Panc1 (cell line): ENCODE data around the gene PXT1. TPM values are rescaled to one million over a fixed set of nuclear protein-coding genes. Genes with fewer than 3 reads are reported as not detected.

Source experiments
- ATAC-seq: fragments of 200-7000 bp; cut with Tn5 transposase; 2 replicates; pipeline ENCODE4 v1.9.1; 2020; ENCODE audit warnings: mild to moderate bottlenecking, moderate library complexity
- BruUV-seq: library from RNA; stranded (reverse); fragments of 400-500 nt; replicated peaks from 2 replicates; lab custom pipeline; 2021; lab: Mats Ljungman, UMichigan
- CTCF ChIA-PET: fragments of 300-600 bp; sonication (Branson Sonifier 250); formaldehyde crosslinking; loops from one replicate; lab custom pipeline; 2022; ENCODE audit warnings: antibody characterized with exemption; lab: Charles Lee
- POLR2A ChIA-PET: fragments of 300-600 bp; sonication (Branson Sonifier 250); formaldehyde crosslinking; loops from one replicate; lab custom pipeline; 2022; ENCODE audit warnings: antibody characterized with exemption; lab: Charles Lee
- DNase-seq: peaks from one replicate; pipeline ENCODE4 v3.0.0-alpha.2; 2010; ENCODE audit warnings: low read depth, low spot score
- H3K27ac ChIP-seq: 2 replicates; pipeline ENCODE4 v1.5.1; 2011; ENCODE audit warnings: mild to moderate bottlenecking, low read length, inconsistent platforms
- H3K27me3 ChIP-seq: fragments of 200-500 bp; sonication (Bioruptor generic); 2 replicates; pipeline ENCODE4 v1.6.0; 2014; ENCODE audit warnings: low read length, inconsistent platforms; ENCODE audit not compliant: control insufficient read depth, insufficient read depth
- H3K36me3 ChIP-seq: fragments of 200-500 bp; sonication (Bioruptor generic); 2 replicates; pipeline ENCODE4 v1.5.1; 2014; ENCODE audit warnings: inconsistent platforms, mild to moderate bottlenecking, low read length, moderate library complexity; ENCODE audit not compliant: control insufficient read depth, insufficient read depth
- H3K4me1 ChIP-seq: 2 replicates; pipeline ENCODE4 v1.5.1; 2011; ENCODE audit warnings: inconsistent platforms, mild to moderate bottlenecking, low read length, moderate library complexity; ENCODE audit not compliant: control insufficient read depth, insufficient read depth
- H3K4me3 ChIP-seq, 2 experiments: 2 replicates each; pipeline ENCODE4 v1.5.1; 2011 to 2012; ENCODE audit warnings: low read depth in 2 of 2, low read length in 2 of 2, mild to moderate bottlenecking in 2 of 2, inconsistent platforms in 1 of 2, moderate library complexity in 1 of 2
- H3K9me3 ChIP-seq: fragments of 200-500 bp; sonication (Bioruptor generic); 2 replicates; pipeline ENCODE4 v1.5.1; 2014; ENCODE audit warnings: low read depth, mild to moderate bottlenecking, inconsistent platforms, low read length, moderate library complexity; ENCODE audit not compliant: control insufficient read depth, insufficient read depth
- POLR2AphosphoS5 ChIP-seq: IDR thresholded peaks from 2 replicates; pipeline ENCODE4 v1.6.1; 2012; ENCODE audit warnings: mild to moderate bottlenecking, low read depth, low read length, moderate library complexity
- SIN3A ChIP-seq: IDR thresholded peaks from 2 replicates; pipeline ENCODE4 v1.6.1; 2012; ENCODE audit warnings: low read depth, mild to moderate bottlenecking, low read length, moderate library complexity, borderline replicate concordance; ENCODE audit not compliant: insufficient read depth
- TCF7L2 ChIP-seq: IDR thresholded peaks from 2 replicates; pipeline ENCODE4 v1.6.1; 2011; ENCODE audit warnings: mild to moderate bottlenecking, low read depth, low read length, inconsistent platforms
- in situ Hi-C: cut with HindIII; loops from 2 replicates; pipeline ENCODE4 v1.10.0; 2016; ENCODE audit warnings: low sequenced_read_pairs, low pct_unique_long_range_greater_than_20kb
- intact Hi-C: fragments of 100-400 bp; cut with micrococcal nuclease; formaldehyde crosslinking; loops from one replicate; pipeline ENCODE4 v1.10.0; 2022; ENCODE audit not compliant: unreplicated experiment
- total RNA-seq: library from RNA; stranded (reverse); gene quantifications from one replicate; pipeline ENCODE4 v1.2.1, GENCODE V29; 2021; ENCODE audit not compliant: unreplicated experiment
- TF ChIP-seq, protein P1 (sequence below): fragments of 450-650 bp; IDR thresholded peaks from 2 replicates; pipeline ENCODE4 v1.5.1; 2017; ENCODE audit warnings: mild to moderate bottlenecking
- TF ChIP-seq, protein P2 (sequence below), 2 experiments: IDR thresholded peaks; 2 replicates each; pipeline ENCODE4 v1.6.1; 2011 to 2012; ENCODE audit warnings: low read depth in 2 of 2, control low read depth in 1 of 2, low read length in 1 of 2, mild to moderate bottlenecking in 1 of 2, moderate library complexity in 1 of 2; ENCODE audit not compliant: insufficient read depth in 1 of 2

PXT1 gene
- total RNA-seq, 1 experiment from 2014 or later = not detected

DNA sequence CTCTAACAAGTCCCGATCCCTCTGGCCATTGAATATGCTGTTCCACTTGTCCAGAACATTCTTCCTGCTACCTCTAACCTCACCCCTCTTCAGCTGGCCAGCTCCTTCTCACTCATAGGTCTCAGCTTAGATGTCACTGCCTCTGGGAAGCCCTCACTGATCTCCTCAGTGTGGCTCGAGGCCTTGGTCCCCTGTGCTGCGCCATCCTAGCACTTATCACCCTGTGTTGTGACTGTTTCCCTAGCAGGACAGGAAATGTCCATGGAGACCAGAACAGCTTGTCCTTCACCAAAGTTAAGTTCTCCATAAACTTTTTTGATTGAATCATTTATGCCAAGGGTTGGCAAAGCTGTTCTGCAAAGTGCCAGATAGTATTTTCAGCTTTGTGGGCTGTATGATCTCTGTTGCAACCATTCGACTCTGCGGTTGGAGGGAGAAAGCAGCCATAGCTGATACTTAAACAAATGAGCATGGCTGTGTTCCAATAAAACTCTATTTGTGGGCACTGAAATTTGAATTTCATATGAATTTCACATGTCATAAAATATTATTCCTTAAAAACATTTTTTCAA lies 99.5 kb downstream of the PXT1 start:
- Histone ChIP-seq H3K36me3 (no peaks in the 10 kb centered on the region), H3K9me3 (no peaks in the 10 kb centered on the region), H3K27ac (no peak overlapping the region), H3K4me1 (peaks cover 9% of the 10 kb centered on the region; the same call in 1 of the 2 replicates), H3K27me3 (no peaks in the 10 kb centered on the region), H3K4me3 (no peak overlapping the region)
- intact Hi-C loops (no loop called here), in situ Hi-C loops (no loop called here)
- POLR2A ChIA-PET = no interaction called here
- BruUV-seq = no TSS peak
- ATAC-seq (no peak), DNase-seq (no peak)
- TF ChIP-seq, protein P1, sequence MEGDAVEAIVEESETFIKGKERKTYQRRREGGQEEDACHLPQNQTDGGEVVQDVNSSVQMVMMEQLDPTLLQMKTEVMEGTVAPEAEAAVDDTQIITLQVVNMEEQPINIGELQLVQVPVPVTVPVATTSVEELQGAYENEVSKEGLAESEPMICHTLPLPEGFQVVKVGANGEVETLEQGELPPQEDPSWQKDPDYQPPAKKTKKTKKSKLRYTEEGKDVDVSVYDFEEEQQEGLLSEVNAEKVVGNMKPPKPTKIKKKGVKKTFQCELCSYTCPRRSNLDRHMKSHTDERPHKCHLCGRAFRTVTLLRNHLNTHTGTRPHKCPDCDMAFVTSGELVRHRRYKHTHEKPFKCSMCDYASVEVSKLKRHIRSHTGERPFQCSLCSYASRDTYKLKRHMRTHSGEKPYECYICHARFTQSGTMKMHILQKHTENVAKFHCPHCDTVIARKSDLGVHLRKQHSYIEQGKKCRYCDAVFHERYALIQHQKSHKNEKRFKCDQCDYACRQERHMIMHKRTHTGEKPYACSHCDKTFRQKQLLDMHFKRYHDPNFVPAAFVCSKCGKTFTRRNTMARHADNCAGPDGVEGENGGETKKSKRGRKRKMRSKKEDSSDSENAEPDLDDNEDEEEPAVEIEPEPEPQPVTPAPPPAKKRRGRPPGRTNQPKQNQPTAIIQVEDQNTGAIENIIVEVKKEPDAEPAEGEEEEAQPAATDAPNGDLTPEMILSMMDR = no peak
- TF ChIP-seq POLR2AphosphoS5 (no peak), TCF7L2 (no peak), SIN3A (no peak)
- TF ChIP-seq, protein P2, sequence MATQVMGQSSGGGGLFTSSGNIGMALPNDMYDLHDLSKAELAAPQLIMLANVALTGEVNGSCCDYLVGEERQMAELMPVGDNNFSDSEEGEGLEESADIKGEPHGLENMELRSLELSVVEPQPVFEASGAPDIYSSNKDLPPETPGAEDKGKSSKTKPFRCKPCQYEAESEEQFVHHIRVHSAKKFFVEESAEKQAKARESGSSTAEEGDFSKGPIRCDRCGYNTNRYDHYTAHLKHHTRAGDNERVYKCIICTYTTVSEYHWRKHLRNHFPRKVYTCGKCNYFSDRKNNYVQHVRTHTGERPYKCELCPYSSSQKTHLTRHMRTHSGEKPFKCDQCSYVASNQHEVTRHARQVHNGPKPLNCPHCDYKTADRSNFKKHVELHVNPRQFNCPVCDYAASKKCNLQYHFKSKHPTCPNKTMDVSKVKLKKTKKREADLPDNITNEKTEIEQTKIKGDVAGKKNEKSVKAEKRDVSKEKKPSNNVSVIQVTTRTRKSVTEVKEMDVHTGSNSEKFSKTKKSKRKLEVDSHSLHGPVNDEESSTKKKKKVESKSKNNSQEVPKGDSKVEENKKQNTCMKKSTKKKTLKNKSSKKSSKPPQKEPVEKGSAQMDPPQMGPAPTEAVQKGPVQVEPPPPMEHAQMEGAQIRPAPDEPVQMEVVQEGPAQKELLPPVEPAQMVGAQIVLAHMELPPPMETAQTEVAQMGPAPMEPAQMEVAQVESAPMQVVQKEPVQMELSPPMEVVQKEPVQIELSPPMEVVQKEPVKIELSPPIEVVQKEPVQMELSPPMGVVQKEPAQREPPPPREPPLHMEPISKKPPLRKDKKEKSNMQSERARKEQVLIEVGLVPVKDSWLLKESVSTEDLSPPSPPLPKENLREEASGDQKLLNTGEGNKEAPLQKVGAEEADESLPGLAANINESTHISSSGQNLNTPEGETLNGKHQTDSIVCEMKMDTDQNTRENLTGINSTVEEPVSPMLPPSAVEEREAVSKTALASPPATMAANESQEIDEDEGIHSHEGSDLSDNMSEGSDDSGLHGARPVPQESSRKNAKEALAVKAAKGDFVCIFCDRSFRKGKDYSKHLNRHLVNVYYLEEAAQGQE (IDR thresholded peaks at IDR 0.05; ENCODE audit: insufficient read depth in 1 of 2, low read depth in 2 of 2, low read length in 1 of 2) = no peak
- CTCF ChIA-PET = no interaction called here

DNA sequence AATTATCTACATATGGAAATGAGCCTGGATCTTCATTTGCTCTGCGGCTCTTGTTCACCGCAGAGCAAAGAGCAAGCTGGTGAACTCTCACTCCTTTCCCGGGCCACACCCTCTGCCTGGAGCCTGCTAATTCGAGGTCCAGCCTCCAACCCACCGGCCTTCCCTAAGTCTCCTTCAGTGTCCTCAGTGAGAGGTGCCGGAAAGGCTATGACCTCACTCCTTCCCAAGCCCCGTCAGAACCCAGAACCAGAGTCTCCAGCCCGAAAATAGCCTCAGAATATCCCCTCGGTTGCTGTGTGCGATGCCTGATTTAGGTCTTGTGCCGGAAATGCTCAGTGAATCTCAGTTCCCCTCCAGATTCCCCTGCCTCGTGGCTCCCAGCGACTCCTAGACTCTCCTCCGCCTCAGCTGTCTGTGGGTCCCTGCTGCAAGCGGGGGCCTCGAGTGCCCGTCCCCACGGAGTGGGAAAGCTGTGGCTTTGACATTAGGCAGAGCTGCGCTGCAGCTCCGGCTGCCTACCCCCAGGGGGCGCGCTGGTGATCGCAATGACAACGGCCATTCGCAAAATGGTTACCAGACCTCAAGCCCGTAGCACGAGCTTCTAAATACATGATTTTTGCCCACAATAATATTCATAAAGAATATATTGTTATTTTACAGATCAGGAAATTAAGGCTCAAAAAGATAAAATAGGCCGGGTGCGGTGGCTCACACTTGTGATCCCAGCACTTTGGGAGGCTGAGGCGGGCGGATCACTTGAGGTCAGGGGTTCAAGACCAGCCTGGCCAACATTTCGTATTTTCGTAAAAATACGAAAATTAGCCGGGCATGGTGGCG lies 101.8 kb downstream of the PXT1 start:
- ChIA-PET POLR2A (interaction anchor here (0.6 kb wide), 1 partner anchor 99 kb away, joined by 4 read pairs; no protein-coding TSS in a partner anchor), CTCF (interaction anchor here (0.5 to 1.3 kb wide), 12 partner anchors 13 to 228 kb away, joined by 3 to 8 read pairs (median 4); no protein-coding TSS in a partner anchor)
- Histone ChIP-seq H3K9me3 (no peaks in the 10 kb centered on the region), H3K27me3 (peaks cover 5% of the 10 kb centered on the region), H3K4me1 (peaks cover 9% of the 10 kb centered on the region; the same call in 1 of the 2 replicates), H3K36me3 (no peaks in the 10 kb centered on the region), H3K27ac (peak overlapping the region; percentile 34; the same call in 1 of the 2 replicates), H3K4me3 (peak overlapping the region; percentile 41 to 70)
- in situ Hi-C loops (no loop called here), intact Hi-C loops (no loop called here)
- ATAC-seq (peak; percentile 91), DNase-seq (peak; percentile 42)
- TF ChIP-seq POLR2AphosphoS5 = no peak
- TF ChIP-seq, protein P1 = peak; percentile 99
- no TSS peak for BruUV-seq

Other genes starting within 250 kb of the PXT1 start
- 49.6 TPM for gene BRPF3, start 246.1 kb downstream of the PXT1 start, total RNA-seq
- not detected for gene PNPLA1, start 172.8 kb downstream of the PXT1 start, total RNA-seq
- not detected for gene BNIP5, start 106.0 kb downstream of the PXT1 start, total RNA-seq
- gene ETV7, start 55.2 kb downstream of the PXT1 start, total RNA-seq = 2.0 TPM
- 41.6 TPM for gene KCTD20, start 146 bp upstream of the PXT1 start, total RNA-seq
- 44.7 TPM for gene STK38, start 104.6 kb upstream of the PXT1 start, total RNA-seq
- gene SRSF3, start 151.5 kb upstream of the PXT1 start, total RNA-seq = 356 TPM
- 46.2 TPM for gene CDKN1A, start 235.9 kb upstream of the PXT1 start, total RNA-seq